ENCODE measurements around the gene NTF3. TPM values are rescaled to one million over a fixed set of nuclear protein-coding genes. Genes with fewer than 3 reads are reported as not detected.

The NTF3 gene
- total RNA-seq, 5 donors from 2014 or later (not counting 1 experiment from before 2014, with no cell fraction given), result not detected

GRCh38 chr12:5480938-5481303 is 49.0 kb downstream of the NTF3 start:
- CTCF ChIA-PET, result no interaction called here
- H3K27ac ChIP-seq (ENCODE audit: low read length), result no peak overlapping the region
- H3K4me3 ChIP-seq (ENCODE audit: control insufficient read depth in 1 of 2, extremely low read depth in 1 of 2, low read length in 1 of 2), result no peak overlapping the region
- Mint-ChIP-seq H3K9me3 (no peaks in the 10 kb centered on the region), H3K4me3 (no peak overlapping the region), H3K27me3 (peaks cover 0 to 4% of the 10 kb centered on the region in 2 donors), H3K4me1 (no peaks in the 10 kb centered on the region), H3K27ac (no peak overlapping the region), H3K36me3 (no peaks in the 10 kb centered on the region)
- WGBS (ENCODE audit: insufficient coverage), result 74% methylated on average over 8 of the region's 10 CpGs
- ATAC-seq (replicated peaks in 1 of 4) (no peak), DNase-seq (no peak)
- no peaks in the 10 kb centered on the region for H3K36me3 ChIP-seq (ENCODE audit: control insufficient read depth in 2 of 2, extremely low read depth in 1 of 2, insufficient read depth in 1 of 2, low read length in 1 of 2)
- H3K27me3 ChIP-seq (replicated peaks in 1 of 2; ENCODE audit: control insufficient read depth in 2 of 2, extremely low read depth in 1 of 2, insufficient read depth in 2 of 2, low read length in 1 of 2), result peaks cover 0 to 6% of the 10 kb centered on the region in 2 experiments
- no peaks in the 10 kb centered on the region for H3K9me3 ChIP-seq
- no peaks in the 10 kb centered on the region for H3K4me1 ChIP-seq (ENCODE audit: control insufficient read depth in 1 of 2, extremely low read depth in 1 of 2, insufficient read depth in 2 of 2, low read length in 2 of 2)
- POLR2A ChIA-PET, result no interaction called here

- Mint-ChIP-seq H3K9me3 (no peaks in the 10 kb centered on the region), H3K27ac (no peak overlapping the region), H3K27me3 (peaks cover 0 to 4% of the 10 kb centered on the region in 2 donors), H3K4me3 (no peak overlapping the region), H3K4me1 (no peaks in the 10 kb centered on the region), H3K36me3 (no peaks in the 10 kb centered on the region)
- Histone ChIP-seq H3K9me3 (no peaks in the 10 kb centered on the region), H3K27ac (ENCODE audit: low read length) (no peak overlapping the region), H3K27me3 (replicated peaks in 1 of 2; ENCODE audit: control insufficient read depth in 2 of 2, extremely low read depth in 1 of 2, insufficient read depth in 2 of 2, low read length in 1 of 2) (peaks cover 0 to 6% of the 10 kb centered on the region in 2 experiments), H3K36me3 (ENCODE audit: control insufficient read depth in 2 of 2, extremely low read depth in 1 of 2, insufficient read depth in 1 of 2, low read length in 1 of 2) (no peaks in the 10 kb centered on the region), H3K4me3 (ENCODE audit: control insufficient read depth in 1 of 2, extremely low read depth in 1 of 2, low read length in 1 of 2) (no peak overlapping the region), H3K4me1 (ENCODE audit: control insufficient read depth in 1 of 2, extremely low read depth in 1 of 2, insufficient read depth in 2 of 2, low read length in 2 of 2) (no peaks in the 10 kb centered on the region)
- 88% methylated on average over 5 of the region's 5 CpGs for WGBS (ENCODE audit: insufficient coverage)
- POLR2A ChIA-PET, result no interaction called here
- CTCF ChIA-PET, result no interaction called here
- DNase-seq (no peak), ATAC-seq (replicated peaks in 1 of 4) (no peak)
Measured at GRCh38 chr12:5481645-5482044, 49.7 kb downstream of the NTF3 start.

- no CpG with 5 or more reads among the region's 6 CpGs for WGBS (ENCODE audit: insufficient coverage)
Measured at GRCh38 chr12:5484426-5484825, 52.5 kb downstream of the NTF3 start.

DNA sequence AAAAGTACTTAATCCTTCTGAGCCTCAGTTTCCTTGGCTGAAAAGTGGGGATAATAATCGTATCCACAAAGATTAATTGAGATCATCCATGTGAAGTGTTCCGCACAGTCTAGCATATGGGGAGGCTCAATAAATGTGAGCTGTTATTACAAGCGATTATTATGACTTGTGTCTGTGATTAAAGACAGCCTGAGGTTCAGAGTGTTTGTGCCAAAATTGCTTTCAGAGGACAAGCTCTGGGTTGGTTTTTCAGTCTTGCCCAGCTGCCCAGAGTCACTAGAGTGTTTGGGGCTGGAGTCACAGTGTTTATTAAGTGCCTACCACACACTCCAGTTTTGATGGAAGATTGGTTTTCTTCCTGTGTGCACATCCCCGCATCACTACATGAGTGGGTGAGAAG is 53.5 kb downstream of the NTF3 start:
- no peaks in the 10 kb centered on the region for H3K36me3 ChIP-seq (ENCODE audit: control insufficient read depth in 2 of 2, extremely low read depth in 1 of 2, insufficient read depth in 1 of 2, low read length in 1 of 2)
- ChIA-PET POLR2A (no interaction called here), CTCF (no interaction called here)
- 89% methylated on average over 4 of the region's 4 CpGs for WGBS (ENCODE audit: insufficient coverage)
- no peaks in the 10 kb centered on the region for H3K9me3 ChIP-seq
- Mint-ChIP-seq H3K36me3 (no peaks in the 10 kb centered on the region), H3K27me3 (peaks cover 1 to 7% of the 10 kb centered on the region in 2 donors), H3K9me3 (no peaks in the 10 kb centered on the region), H3K4me1 (no peaks in the 10 kb centered on the region), H3K27ac (no peak overlapping the region), H3K4me3 (no peak overlapping the region)
- H3K27me3 ChIP-seq (replicated peaks in 1 of 2; ENCODE audit: control insufficient read depth in 2 of 2, extremely low read depth in 1 of 2, insufficient read depth in 2 of 2, low read length in 1 of 2), result peaks cover 0 to 3% of the 10 kb centered on the region in 2 experiments
- no peak overlapping the region for H3K4me3 ChIP-seq (ENCODE audit: control insufficient read depth in 1 of 2, extremely low read depth in 1 of 2, low read length in 1 of 2)
- no peak overlapping the region for H3K27ac ChIP-seq (ENCODE audit: low read length)
- no peak for DNase-seq
- no peak for ATAC-seq (replicated peaks in 1 of 4)
- H3K4me1 ChIP-seq (ENCODE audit: control insufficient read depth in 1 of 2, extremely low read depth in 1 of 2, insufficient read depth in 2 of 2, low read length in 2 of 2), result no peaks in the 10 kb centered on the region

More at GRCh38 chr12:5484426-5484825, 52.5 kb downstream of the NTF3 start:
- Mint-ChIP-seq H3K9me3 (no peaks in the 10 kb centered on the region), H3K36me3 (no peaks in the 10 kb centered on the region), H3K27ac (no peak overlapping the region), H3K27me3 (peaks cover 0 to 7% of the 10 kb centered on the region in 2 donors), H3K4me1 (no peaks in the 10 kb centered on the region), H3K4me3 (no peak overlapping the region)
- no peak overlapping the region for H3K4me3 ChIP-seq (ENCODE audit: control insufficient read depth in 1 of 2, extremely low read depth in 1 of 2, low read length in 1 of 2)
- ChIA-PET CTCF (no interaction called here), POLR2A (no interaction called here)
- H3K27me3 ChIP-seq (replicated peaks in 1 of 2; ENCODE audit: control insufficient read depth in 2 of 2, extremely low read depth in 1 of 2, insufficient read depth in 2 of 2, low read length in 1 of 2), result peaks cover 0 to 3% of the 10 kb centered on the region in 2 experiments
- ATAC-seq (replicated peaks in 1 of 4), result no peak
- no peaks in the 10 kb centered on the region for H3K9me3 ChIP-seq
- no peaks in the 10 kb centered on the region for H3K4me1 ChIP-seq (ENCODE audit: control insufficient read depth in 1 of 2, extremely low read depth in 1 of 2, insufficient read depth in 2 of 2, low read length in 2 of 2)
- no peak overlapping the region for H3K27ac ChIP-seq (ENCODE audit: low read length)
- DNase-seq, result no peak
- no peaks in the 10 kb centered on the region for H3K36me3 ChIP-seq (ENCODE audit: control insufficient read depth in 2 of 2, extremely low read depth in 1 of 2, insufficient read depth in 1 of 2, low read length in 1 of 2)

DNA sequence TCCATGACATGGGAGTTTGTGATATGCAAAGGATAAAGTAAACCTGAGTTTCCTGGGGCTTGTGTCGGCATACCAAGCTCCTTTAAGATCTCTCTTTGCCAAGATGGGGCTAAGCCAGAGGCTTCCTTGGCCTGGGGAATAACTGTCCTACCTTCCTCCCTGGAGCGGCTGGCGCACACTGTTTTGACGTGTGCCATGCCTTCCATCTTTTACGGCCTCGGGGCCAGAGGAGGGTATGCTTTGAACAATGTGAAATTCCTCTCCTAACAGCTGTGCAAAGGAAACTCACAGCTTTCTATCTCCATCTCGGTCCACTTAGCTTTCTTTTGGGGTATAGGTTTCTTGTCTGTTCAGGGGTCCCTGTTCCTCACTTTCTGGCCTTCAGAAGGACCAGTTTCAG is 55.2 kb downstream of the NTF3 start:
- CTCF ChIA-PET, result no interaction called here

DNA sequence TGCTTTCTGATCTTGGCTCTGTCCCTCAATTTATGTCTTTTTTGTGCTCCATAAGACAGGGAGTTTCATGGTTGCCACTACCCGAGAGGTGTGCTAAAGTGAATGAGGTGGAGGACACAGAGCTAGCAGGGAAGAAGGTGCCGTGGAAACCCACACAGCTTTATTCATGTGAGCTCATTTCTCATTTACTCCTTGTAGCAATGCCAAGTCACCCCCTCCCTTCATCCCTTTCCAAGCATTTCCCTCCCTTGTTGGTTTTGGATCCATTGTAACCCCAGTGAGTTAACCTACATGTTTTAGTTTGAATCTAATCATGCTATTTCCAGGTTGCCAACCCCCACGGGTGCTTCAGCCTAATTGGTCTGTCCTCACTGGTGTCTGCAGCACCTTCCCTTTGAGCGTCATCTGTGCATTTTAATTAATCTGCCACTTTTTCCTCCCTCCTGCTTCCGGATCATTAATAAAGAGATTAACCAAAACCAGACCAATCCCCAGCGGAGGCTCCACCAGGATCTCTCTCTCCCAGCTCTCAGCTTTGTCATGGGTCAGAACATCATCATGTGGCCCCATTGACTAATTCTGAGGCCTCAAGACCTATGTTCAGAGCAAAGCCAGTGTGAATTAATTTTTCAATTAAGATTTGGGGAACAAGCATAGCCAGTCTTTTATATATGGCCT is 56.2 kb downstream of the NTF3 start:
- no peaks in the 10 kb centered on the region for H3K4me1 Mint-ChIP-seq
- Histone ChIP-seq H3K9me3 (no peaks in the 10 kb centered on the region), H3K4me1 (ENCODE audit: control insufficient read depth in 1 of 2, extremely low read depth in 1 of 2, insufficient read depth in 2 of 2, low read length in 2 of 2) (no peaks in the 10 kb centered on the region), H3K27me3 (replicated peaks in 1 of 2; ENCODE audit: control insufficient read depth in 2 of 2, extremely low read depth in 1 of 2, insufficient read depth in 2 of 2, low read length in 1 of 2) (no peaks in the 10 kb centered on the region), H3K36me3 (ENCODE audit: control insufficient read depth in 2 of 2, extremely low read depth in 1 of 2, insufficient read depth in 1 of 2, low read length in 1 of 2) (no peaks in the 10 kb centered on the region), H3K27ac (ENCODE audit: low read length) (no peak overlapping the region), H3K4me3 (ENCODE audit: control insufficient read depth in 1 of 2, extremely low read depth in 1 of 2, low read length in 1 of 2) (no peak overlapping the region)
- H3K36me3 Mint-ChIP-seq, result no peaks in the 10 kb centered on the region
- no peaks in the 10 kb centered on the region for H3K9me3 Mint-ChIP-seq
- H3K27me3 Mint-ChIP-seq, result peaks cover 4 to 7% of the 10 kb centered on the region in 2 donors
- H3K4me3 Mint-ChIP-seq, result no peak overlapping the region
- DNase-seq (no peak), ATAC-seq (replicated peaks in 1 of 4) (no peak)
- ChIA-PET CTCF (no interaction called here), POLR2A (no interaction called here)
- H3K27ac Mint-ChIP-seq, result no peak overlapping the region
- 100% methylated on average over 3 of the region's 6 CpGs for WGBS (ENCODE audit: insufficient coverage)

More for the DNA sequence above, 55.2 kb downstream of the NTF3 start:
- no CpG with 5 or more reads among the region's 7 CpGs for WGBS (ENCODE audit: insufficient coverage)
- no peak overlapping the region for H3K4me3 ChIP-seq (ENCODE audit: control insufficient read depth in 1 of 2, extremely low read depth in 1 of 2, low read length in 1 of 2)
- DNase-seq, result no peak
- POLR2A ChIA-PET, result no interaction called here
- H3K27me3 ChIP-seq (replicated peaks in 1 of 2; ENCODE audit: control insufficient read depth in 2 of 2, extremely low read depth in 1 of 2, insufficient read depth in 2 of 2, low read length in 1 of 2), result peaks cover 0 to 2% of the 10 kb centered on the region in 2 experiments
- Mint-ChIP-seq H3K9me3 (no peaks in the 10 kb centered on the region), H3K36me3 (no peaks in the 10 kb centered on the region), H3K4me1 (no peaks in the 10 kb centered on the region), H3K27ac (no peak overlapping the region), H3K27me3 (peaks cover 4 to 7% of the 10 kb centered on the region in 2 donors), H3K4me3 (no peak overlapping the region)
- H3K36me3 ChIP-seq (ENCODE audit: control insufficient read depth in 2 of 2, extremely low read depth in 1 of 2, insufficient read depth in 1 of 2, low read length in 1 of 2), result no peaks in the 10 kb centered on the region
- no peaks in the 10 kb centered on the region for H3K4me1 ChIP-seq (ENCODE audit: control insufficient read depth in 1 of 2, extremely low read depth in 1 of 2, insufficient read depth in 2 of 2, low read length in 2 of 2)
- ATAC-seq (replicated peaks in 1 of 4), result no peak
- no peaks in the 10 kb centered on the region for H3K9me3 ChIP-seq
- no peak overlapping the region for H3K27ac ChIP-seq (ENCODE audit: low read length)

DNA sequence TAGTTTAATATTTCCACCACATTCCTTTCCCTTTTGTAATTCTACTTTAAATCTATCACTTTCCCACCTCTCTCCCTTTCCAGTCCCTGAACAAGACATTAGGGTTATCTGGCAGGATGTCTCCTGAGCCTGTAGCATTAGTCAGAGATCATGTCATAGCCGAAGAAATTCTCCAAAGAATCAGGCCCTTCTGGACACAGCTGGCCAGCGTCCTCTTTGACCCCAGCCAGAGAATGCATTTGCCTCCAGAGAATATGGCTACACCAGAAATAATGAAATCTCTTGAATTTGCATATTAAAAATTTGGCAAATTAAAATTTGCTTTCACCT is 56.7 kb downstream of the NTF3 start:
- no peak overlapping the region for H3K27ac Mint-ChIP-seq
- no peaks in the 10 kb centered on the region for H3K4me1 ChIP-seq (ENCODE audit: control insufficient read depth in 1 of 2, extremely low read depth in 1 of 2, insufficient read depth in 2 of 2, low read length in 2 of 2)
- peaks cover 0 to 3% of the 10 kb centered on the region in 2 experiments for H3K27me3 ChIP-seq (replicated peaks in 1 of 2; ENCODE audit: control insufficient read depth in 2 of 2, extremely low read depth in 1 of 2, insufficient read depth in 2 of 2, low read length in 1 of 2)
- CTCF ChIA-PET, result no interaction called here
- H3K4me3 ChIP-seq (ENCODE audit: control insufficient read depth in 1 of 2, extremely low read depth in 1 of 2, low read length in 1 of 2), result no peak overlapping the region
- DNase-seq, result no peak
- POLR2A ChIA-PET, result no interaction called here
- H3K27me3 Mint-ChIP-seq, result peaks cover 4 to 7% of the 10 kb centered on the region in 2 donors
- WGBS (ENCODE audit: insufficient coverage), result 80% methylated on average over 1 of the region's 2 CpGs
- no peaks in the 10 kb centered on the region for H3K9me3 ChIP-seq
- no peaks in the 10 kb centered on the region for H3K4me1 Mint-ChIP-seq
- H3K36me3 ChIP-seq (ENCODE audit: control insufficient read depth in 2 of 2, extremely low read depth in 1 of 2, insufficient read depth in 1 of 2, low read length in 1 of 2), result no peaks in the 10 kb centered on the region
- H3K9me3 Mint-ChIP-seq, result no peaks in the 10 kb centered on the region
- no peak overlapping the region for H3K27ac ChIP-seq (ENCODE audit: low read length)
- H3K4me3 Mint-ChIP-seq, result no peak overlapping the region
- H3K36me3 Mint-ChIP-seq, result no peaks in the 10 kb centered on the region
- ATAC-seq (replicated peaks in 1 of 4), result no peak

Measured in T-cell (primary cell).